ENCODE measurements around the gene ZBTB16. TPM values are rescaled to one million over a fixed set of nuclear protein-coding genes. Genes with fewer than 3 reads are reported as not detected.
A peak's percentile ranks its signal among the peaks of the same experiment; 100 is the strongest.

The ZBTB16 gene
- total and polyA plus RNA-seq, 12 donors = 18.3 to 108 (median 54.6) TPM

DNA sequence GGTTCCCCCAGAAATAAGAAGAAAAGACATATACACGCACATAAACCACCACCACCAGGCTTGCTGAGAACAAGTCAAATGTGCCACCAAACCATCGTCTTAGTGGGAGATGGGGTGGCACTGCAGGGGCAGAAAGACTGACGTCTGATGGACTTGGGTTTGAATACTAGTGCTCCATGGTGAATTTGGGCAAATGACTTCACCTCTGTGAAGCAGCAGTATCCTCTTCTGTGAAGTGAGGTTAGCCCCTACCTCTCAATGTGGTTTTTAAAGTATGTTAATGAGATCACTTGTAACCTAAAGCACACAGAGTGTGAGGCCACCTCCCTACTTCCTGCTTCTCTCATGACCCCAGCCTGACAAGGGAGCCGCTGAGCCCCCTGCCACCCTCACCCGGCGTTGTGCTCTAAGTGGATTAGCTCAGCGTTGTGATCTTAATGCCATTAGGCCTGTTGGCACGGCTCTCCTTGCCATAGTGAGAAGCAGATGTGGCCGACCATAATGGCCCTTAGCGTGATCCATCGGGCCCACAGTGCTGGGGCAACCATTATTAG lies 14.4 kb downstream of the ZBTB16 start:
- intact Hi-C loops (cut with DNase I) = loop anchor here in 1 of 10 donors (5.0 kb wide), 1 partner anchor 98 kb away; no protein-coding TSS in a partner anchor
- DNase-seq = no peak
- H3K36me3 ChIP-seq = peaks cover 0 to 26% (median 0%) of the 10 kb centered on the region in 9 donors
- H3K4me1 ChIP-seq = peaks cover 46 to 99% (median 96%) of the 10 kb centered on the region in 9 donors
- H3K9me3 ChIP-seq = no peaks in the 10 kb centered on the region
- H3K4me3 ChIP-seq = peak overlapping the region in 1 of 10 donors; percentile 6
- TF ChIP-seq, protein P1, sequence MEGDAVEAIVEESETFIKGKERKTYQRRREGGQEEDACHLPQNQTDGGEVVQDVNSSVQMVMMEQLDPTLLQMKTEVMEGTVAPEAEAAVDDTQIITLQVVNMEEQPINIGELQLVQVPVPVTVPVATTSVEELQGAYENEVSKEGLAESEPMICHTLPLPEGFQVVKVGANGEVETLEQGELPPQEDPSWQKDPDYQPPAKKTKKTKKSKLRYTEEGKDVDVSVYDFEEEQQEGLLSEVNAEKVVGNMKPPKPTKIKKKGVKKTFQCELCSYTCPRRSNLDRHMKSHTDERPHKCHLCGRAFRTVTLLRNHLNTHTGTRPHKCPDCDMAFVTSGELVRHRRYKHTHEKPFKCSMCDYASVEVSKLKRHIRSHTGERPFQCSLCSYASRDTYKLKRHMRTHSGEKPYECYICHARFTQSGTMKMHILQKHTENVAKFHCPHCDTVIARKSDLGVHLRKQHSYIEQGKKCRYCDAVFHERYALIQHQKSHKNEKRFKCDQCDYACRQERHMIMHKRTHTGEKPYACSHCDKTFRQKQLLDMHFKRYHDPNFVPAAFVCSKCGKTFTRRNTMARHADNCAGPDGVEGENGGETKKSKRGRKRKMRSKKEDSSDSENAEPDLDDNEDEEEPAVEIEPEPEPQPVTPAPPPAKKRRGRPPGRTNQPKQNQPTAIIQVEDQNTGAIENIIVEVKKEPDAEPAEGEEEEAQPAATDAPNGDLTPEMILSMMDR (IDR thresholded peaks at IDR 0.05) = no peak
- peak in 1 of 8 donors; percentile 5 for ATAC-seq
- WGBS, 2 donors = 78 to 84% methylated on average over 11 of the region's 11 CpGs
- H3K27me3 ChIP-seq = no peaks in the 10 kb centered on the region
- peak overlapping the region in 9 of 10 donors; percentile 28 to 90 (median 82) for H3K27ac ChIP-seq

DNA sequence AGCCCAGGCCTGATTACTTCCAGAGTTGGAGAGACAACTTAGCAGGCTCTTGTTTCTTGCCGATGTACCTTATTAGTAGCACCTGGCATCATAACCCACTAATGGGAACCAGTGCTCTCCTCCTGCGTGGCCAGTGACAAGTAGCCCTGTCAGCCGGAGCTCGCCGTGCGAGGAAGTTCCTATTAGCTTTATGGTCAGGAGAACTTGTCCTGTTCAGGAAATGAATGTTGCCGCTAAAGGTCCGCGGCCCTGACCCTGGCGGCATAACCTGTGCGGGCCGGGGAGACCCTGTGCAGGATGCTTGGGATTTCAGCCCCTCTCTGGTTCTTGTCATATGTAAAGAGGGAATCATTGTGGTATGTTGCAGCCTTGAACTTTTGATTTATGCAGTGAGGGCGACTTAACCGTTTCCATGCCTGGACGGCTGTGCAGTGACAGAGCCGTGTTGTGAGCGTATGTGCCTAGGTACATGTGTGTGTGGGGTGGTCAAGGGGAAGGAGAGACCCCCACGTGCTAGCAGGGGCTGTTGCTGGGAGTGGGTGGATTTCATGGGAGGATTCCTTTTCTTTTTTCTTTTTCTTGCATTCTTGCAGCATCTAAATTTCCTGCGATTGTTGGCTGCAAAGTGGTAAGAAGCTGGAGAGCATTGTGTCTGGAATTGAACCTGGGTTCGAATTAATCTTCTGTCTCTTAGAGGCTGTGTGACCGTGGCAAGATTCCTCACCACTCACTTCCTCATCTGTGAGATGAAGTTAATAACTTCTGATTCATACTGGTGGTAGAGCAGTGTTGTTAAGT lies 15.2 kb downstream of the ZBTB16 start:
- WGBS, 2 donors = 64 to 76% methylated on average over 21 of the region's 21 CpGs
- ATAC-seq (peak in 1 of 8 donors; percentile 8), DNase-seq (no peak)
- Histone ChIP-seq H3K27me3 (no peaks in the 10 kb centered on the region), H3K36me3 (peaks cover 0 to 19% (median 0%) of the 10 kb centered on the region in 9 donors), H3K4me3 (peak overlapping the region in 4 of 10 donors; percentile 1 to 17 (median 11)), H3K27ac (peak overlapping the region in 8 of 10 donors; percentile 28 to 90 (median 78)), H3K4me1 (peaks cover 50 to 100% (median 97%) of the 10 kb centered on the region in 9 donors), H3K9me3 (no peaks in the 10 kb centered on the region)
- intact Hi-C loops (cut with DNase I) = loop anchor here in 2 of 10 donors (5.0 kb wide), 3 partner anchors 38 to 98 kb away; no protein-coding TSS in a partner anchor
- TF ChIP-seq, protein P1 (IDR thresholded peaks at IDR 0.05) = no peak

DNA sequence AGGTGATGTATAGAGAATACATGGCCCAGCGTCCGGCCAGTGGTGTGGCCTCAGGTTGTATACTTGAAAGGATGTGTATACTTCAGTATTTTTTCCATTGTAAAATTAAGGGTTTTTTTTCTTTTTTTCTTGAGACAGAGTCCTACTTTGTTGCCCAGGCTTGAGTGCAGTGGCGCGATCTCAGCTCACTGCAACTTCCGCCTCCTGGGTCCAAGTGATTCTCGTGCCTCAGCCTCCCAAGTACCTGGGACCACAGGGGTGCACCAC lies 15.8 kb downstream of the ZBTB16 start:
- H3K36me3 ChIP-seq = peaks cover 0 to 18% (median 0%) of the 10 kb centered on the region in 9 donors
- no peak for ATAC-seq
- H3K4me3 ChIP-seq = no peak overlapping the region
- peak overlapping the region in 8 of 10 donors; percentile 33 to 90 (median 78) for H3K27ac ChIP-seq
- no peaks in the 10 kb centered on the region for H3K27me3 ChIP-seq
- intact Hi-C loops (cut with DNase I) = loop anchor here in 2 of 10 donors (5.0 kb wide), 2 partner anchors 37 to 42 kb away; no protein-coding TSS in a partner anchor
- TF ChIP-seq, protein P1 (IDR thresholded peaks at IDR 0.05) = no peak
- no peak for DNase-seq
- H3K4me1 ChIP-seq = peaks cover 54 to 100% (median 100%) of the 10 kb centered on the region in 9 donors
- WGBS, 2 donors = 93 to 94% methylated on average over 6 of the region's 6 CpGs
- no peaks in the 10 kb centered on the region for H3K9me3 ChIP-seq

DNA sequence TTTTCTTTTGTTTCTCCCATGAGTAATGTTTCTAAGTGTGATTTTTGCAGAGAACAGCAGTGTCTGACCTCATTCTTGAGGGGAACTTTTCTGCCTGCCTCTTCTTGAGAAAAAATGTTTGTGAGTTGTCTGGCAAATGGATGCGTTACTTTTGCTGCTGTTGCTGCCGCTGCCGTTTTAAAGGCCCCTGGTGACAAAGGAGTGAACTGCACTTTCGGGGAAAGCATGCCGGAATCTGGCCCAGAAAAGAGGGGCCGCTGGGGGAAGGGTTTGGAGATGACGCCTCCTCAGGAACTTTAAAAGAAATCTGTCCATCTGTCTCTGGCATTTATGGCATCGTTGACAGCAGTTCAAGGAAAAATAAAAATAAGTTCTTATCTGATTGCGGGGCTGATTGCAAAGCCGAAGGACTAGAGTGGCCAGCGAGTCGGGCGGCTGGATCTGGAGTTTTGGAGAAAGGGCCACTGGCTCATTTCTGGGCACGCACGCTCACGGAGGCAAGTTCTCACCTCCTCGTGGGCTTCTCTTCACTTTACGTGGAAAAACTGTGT lies 16.5 kb downstream of the ZBTB16 start:
- TF ChIP-seq, protein P1 (IDR thresholded peaks at IDR 0.05) = peak; percentile 53 to 74 (median 66)
- DNase-seq = peak in 1 of 2 donors; percentile 71
- H3K36me3 ChIP-seq = peaks cover 0 to 11% (median 0%) of the 10 kb centered on the region in 9 donors
- intact Hi-C loops (cut with DNase I) = loop anchor here in 2 of 10 donors (5.0 kb wide), 2 partner anchors 36 to 41 kb away; no protein-coding TSS in a partner anchor
- H3K27me3 ChIP-seq = no peaks in the 10 kb centered on the region
- 36 to 40% methylated on average over 18 of the region's 18 CpGs for WGBS, 2 donors
- peak overlapping the region in 8 of 10 donors; percentile 33 to 90 (median 78) for H3K27ac ChIP-seq
- H3K4me3 ChIP-seq = peak overlapping the region in 3 of 10 donors; percentile 10 to 20 (median 11)
- H3K4me1 ChIP-seq = peaks cover 56 to 100% (median 100%) of the 10 kb centered on the region in 9 donors
- no peaks in the 10 kb centered on the region for H3K9me3 ChIP-seq
- peak in 4 of 8 donors; percentile 1 to 31 (median 20) for ATAC-seq

Data from heart right ventricle (tissue), 16 donors.